ENCODE data around the gene SKOR2.
"Not testable (repeated sequence)": the region's sequence is repeated elsewhere in the genome, so short reads cannot be mapped to it uniquely, and the experiment has no call there.

SKOR2 gene

DNA sequence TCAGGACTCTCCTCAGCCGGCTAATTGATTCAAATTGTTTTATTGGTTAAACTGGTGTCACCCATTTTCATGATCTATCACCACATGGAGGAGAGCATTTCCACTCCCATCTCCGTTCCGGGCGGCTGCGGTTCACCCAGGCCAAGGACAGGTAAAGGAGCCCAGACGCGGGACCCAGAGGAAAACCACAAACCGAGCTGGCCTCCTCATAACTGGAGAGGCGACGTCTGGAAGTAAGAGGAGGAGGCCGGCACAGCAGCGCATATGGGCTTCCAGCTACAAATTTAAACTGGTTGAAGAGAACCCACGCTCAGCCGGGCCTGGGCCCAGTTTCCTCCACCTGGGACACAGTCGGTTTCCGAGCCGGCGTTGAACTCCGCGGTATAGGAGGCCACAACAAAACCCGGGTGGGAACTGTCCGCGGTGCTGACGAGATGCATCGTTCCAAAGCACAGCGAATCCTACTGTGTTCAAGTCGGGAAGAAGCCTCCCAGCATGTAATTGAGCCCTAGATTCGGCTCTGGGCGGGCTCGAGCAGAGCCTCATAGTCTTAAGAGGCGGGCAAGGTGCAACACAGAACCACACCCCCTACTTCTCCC lies 3.0 kb upstream of the SKOR2 start:
- peak; percentile 14 for DNase-seq

DNA sequence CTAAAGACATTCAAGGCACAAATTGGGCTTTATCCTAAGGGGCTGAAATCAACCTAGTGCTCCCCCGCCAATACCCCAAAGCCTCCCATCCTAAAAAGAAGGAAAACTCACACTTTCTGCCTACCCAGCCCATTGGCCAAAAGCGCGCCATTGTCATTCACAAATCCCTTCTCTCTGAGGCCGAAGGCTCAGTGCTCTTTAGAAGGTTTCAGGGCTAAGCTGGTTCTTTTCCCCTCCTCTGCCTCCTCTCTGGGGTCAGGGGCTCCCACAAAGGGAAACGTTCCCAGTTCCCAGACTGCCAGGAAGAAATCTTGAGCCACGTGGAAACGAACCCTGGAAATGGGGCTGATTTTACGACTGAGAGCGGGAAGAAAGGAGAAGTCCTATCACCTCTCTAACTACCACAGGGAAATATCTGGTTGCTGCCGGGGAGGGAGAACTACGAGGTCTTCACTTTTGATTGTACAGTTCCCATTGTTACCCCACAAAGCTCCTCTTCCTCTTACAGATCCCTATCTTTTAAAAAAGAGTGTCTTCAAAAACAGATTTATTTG lies 1.7 kb upstream of the SKOR2 start:
- DNase-seq = no peak

DNA sequence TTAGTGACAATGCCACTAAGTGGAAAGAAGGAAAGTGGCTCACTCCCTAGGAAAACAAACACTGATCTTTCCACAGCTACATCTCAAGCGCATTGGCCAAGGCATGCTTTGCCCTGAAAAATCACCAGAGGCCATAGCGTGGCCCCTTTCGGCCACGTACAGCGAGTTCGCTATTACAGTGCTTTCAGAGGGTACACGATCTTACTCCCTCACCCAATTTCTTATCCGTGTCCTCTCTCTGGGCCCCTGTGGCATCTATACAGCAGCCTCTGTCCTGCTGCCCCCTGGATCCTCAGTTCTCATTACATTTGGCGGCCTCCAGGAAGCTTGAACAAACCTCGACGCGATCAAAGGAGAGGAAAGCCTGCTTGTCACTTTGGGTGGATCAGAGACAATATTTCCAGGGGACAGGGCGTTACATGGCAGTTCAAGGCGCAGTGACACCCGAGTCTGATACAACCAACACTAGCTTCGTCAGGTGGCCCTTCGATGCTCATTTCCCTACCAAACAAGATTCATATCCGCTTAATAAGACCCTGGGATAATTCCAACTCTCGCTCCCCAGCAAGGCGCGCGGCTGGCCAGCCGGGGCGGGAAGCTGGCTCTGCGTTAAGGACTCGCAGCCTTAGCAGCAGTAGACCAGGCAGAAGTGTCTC lies 941 bp downstream of the SKOR2 start:
- DNase-seq = no peak

DNA sequence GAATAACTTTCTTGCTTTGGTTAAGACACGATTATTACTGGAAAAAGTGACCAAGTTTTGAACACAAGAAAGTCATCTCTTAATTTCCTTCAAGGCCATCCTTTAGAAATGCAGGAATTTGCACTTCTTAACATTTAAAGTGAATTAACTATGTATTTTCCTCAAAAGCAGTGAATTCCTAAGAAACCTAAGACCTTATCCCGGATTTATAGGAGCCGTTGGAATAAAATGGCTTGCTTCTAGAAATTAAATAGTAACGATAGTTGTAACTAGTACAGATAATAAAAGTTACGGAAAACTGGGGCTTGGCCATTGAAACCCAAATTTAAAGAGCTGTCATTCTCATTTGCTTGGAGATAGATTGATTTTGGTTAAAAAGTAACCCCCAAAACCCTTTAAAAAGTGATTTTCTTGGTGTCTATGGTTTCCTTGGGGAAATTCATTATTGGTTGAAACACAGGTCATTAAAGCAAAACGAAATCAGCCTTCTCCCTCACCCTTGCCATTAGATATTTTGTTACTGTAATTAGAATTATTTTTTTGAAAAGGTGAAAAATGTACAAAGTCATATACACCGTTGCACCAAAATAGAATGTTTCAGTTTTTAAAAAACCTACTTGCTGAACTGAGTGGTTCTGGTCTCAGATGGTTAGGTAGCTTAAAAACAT lies 2.0 kb downstream of the SKOR2 start:
- DNase-seq = no peak

DNA sequence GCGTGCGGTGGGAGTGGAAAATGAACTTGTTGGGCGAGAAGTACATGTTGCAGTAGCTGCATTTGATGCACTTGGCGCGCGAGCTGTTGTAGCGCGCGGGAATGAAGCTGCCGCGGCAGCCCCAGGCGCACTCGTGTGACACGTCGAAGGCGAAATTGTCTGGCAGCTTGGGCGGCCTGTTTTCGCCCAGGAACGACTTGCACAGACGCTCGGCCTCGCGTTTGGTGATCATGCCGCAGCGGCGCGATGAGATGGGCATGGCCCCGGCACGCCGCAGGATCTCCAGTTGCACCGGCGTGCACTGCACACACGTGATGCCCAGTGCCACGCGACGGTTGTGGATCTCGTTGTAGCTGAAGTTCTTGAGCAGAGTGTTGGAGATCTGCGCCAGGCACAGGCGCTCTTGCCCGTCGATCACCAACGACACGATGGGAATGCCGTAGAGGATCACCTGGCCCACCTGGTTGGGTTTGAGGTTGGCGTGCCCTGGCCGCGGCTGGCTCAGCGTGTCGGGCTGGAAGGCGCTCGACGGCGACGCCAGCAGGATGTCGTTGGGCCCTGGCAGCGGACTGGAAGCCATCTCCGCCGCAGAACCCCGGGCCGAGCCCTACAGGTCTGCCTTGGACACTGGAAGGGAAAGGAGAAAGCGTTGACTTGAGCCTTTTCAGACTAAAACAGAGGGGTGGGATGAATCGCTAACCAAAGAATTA lies 2.7 kb downstream of the SKOR2 start:
- DNase-seq = no peak

DNA sequence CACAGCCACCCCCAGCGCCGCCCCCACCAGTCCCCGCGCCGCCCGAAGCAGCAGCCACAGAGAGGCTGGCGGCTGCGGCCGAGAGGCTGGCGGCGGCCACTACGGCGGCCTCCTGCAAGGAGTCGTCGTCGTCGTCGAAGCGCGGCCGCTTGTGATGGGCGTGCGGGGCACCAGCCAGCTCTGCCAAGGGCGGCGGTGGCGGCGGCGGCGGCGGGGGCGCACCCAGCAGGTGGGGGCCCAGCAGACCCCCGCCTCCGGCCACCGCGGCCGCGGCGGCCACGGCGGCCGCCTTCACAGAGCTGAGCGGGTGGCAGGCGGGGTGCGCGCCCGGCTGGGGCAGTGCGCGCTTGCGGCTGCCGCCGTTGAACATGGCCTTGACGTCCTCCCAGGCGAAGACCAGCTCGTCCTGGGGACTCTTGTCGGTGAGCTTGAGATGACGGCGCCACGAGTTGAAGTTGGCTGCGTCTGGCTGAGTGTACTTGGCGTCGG lies 3.3 kb downstream of the SKOR2 start:
- DNase-seq = no peak

- no peak for DNase-seq
Observed at GRCh38 chr18:47247416-47248114, 3.9 kb downstream of the SKOR2 start.

- DNase-seq = no peak
Observed at GRCh38 chr18:47247036-47247415, 4.4 kb downstream of the SKOR2 start.

GRCh38 chr18:47246027-47246971 lies 5.2 kb downstream of the SKOR2 start:
- DNase-seq = no peak

- no peak for DNase-seq
Observed at GRCh38 chr18:47244086-47244485, 7.4 kb downstream of the SKOR2 start.

DNA sequence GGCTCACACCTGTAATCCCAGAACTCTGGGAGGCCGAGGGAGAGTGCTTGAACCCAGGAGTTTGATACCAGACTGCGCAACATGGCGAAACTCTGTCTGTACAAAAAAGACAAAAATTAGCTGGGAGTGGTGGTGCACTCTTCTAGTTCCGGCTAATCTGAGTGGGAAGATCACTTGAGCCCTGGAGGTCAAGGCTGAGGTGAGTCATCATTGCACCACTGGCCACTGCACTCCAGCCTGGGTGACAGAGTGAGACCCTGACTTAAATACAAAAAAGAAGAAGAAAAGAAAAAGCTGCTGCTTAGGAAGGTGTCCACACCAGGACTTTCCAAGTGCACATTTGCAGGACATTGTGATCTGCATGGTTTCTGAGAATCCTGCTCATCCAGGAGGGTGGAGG lies 16.4 kb downstream of the SKOR2 start:
- DNase-seq = no peak

DNA sequence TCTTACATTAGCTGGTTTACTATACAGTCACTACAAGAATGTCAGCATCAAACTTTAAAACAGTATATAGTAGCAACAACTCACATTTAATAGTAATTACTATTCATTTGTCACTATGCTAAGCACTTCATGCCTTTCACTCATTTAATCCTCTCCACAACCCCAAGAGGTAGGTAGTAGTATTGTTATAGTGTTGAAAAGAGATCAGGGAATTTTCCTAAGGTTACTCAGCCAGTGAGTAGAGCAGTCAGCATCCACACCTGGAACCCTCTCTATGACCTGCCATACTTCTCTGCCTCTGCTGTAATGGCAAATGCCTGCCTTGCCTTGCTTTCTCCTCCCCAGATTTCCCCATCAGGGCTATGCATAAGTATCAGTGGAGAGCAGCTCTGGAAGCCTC lies 24.8 kb downstream of the SKOR2 start:
- no peak for DNase-seq

DNA sequence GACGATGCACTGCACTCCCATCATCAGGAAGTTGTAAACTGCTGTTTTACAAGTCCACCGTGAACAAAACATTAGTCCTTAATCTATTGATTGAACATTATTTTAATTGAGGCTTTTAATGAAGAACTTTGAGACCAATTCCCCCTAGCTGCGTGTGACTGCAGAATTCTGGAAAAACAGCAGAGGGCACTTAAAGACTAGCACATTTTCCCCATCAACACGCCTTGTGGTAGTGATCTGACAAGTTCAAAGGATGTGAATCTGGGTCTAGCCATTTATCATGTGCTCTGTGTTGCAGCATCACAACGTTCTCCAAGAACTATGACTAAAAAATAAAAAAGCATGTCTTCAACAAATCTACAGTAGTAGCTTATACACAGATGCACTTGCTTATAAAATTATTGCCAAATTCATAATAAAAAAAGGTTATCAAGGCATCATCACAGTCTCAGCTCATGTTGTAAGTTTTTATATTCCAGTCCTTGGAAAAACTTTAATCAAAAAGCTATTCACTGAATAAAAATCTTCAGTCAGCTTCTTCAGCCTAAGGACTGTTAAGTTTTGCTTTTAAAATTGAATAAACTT lies 35.8 kb downstream of the SKOR2 start:
- no peak for DNase-seq

- DNase-seq = no peak
Observed at GRCh38 chr18:47209171-47209570, 42.3 kb downstream of the SKOR2 start.

DNA sequence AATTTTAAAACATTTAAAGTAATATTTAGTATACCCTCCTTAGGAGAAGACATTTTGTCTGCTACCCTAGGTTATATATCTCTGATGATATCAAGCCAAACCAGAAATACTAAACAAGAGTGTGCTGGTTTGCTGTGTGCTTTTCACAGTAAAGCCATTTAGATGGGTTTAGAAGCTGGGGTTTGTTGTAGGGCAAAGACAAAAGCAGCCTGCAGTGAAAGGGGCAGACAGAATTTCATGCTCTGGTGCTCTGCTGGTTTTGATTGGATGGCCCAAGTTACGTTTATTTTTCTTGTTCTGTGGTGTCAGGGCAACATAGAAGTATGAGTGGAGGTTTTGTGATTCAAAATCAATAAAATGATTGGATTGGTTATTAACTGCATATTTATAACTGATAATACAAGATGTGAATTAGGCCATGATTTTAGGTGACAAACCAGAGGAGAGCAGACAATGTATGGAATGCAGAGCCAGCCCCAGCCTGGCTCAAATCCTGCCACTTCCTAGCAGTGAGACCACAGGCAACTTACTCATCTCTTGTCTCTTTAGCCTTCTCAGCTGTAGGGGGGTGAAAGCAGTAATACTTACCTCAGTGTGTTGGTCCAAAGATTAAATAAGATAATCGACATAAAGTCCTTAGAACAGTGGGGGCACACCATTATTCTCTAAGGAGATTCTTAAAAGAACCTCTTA lies 44.4 kb downstream of the SKOR2 start:
- no peak for DNase-seq

GRCh38 chr18:47204908-47205522 lies 46.4 kb downstream of the SKOR2 start:
- peak; percentile 30 for DNase-seq

GRCh38 chr18:47203626-47204464 lies 47.6 kb downstream of the SKOR2 start:
- no peak for DNase-seq

DNA sequence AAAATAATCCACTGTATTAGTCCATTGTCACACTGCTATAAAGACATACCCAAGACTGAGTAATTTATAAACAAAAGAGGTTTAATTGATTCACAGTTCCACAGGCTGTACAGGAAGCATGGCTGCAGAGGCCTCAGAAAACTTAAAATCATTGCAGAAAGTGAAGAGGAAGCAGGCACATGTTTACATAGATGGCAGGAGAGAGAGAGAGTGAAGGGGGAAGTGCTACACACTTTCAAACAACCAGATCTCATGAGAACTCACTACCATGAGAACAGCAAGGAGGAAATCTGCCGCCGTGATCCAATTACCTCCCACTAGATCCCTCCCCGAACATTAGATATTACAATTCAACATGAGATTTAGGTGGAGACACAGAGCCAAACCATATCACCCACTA lies 55.5 kb downstream of the SKOR2 start:
- not testable (repeated sequence) for DNase-seq

GRCh38 chr18:47191961-47192360 lies 59.5 kb downstream of the SKOR2 start:
- no peak for DNase-seq

Data from activated naive CD4-positive, alpha-beta T cell treated with anti-CD3 and anti-CD28 coated beads, Interleukin-2, amount 50 U/mL, for 16 hours (primary cell).